B cell (primary cell): ENCODE measurements around the gene GPR35.

Experiments used
- CTCF ChIP-seq: fragments of 200-600 bp; IDR thresholded peaks from one replicate; pipeline ENCODE4 v1.8.0; 2022; ENCODE audit warnings: antibody characterized with exemption, mild to moderate bottlenecking
- EZH2 ChIP-seq: IDR thresholded peaks from 2 replicates; pipeline ENCODE4 v1.6.1; 2012; ENCODE audit warnings: borderline replicate concordance, low read depth, mild to moderate bottlenecking, moderate library complexity, low read length; ENCODE audit not compliant: insufficient read depth, poor library complexity, severe bottlenecking

GRCh38 chr2:240672076-240672700 lies 46.9 kb downstream of the GPR35 start:
- TF ChIP-seq CTCF (no peak), EZH2 (no peak)
